ENCODE results near the gene ALPL. TPM values are rescaled to one million over a fixed set of nuclear protein-coding genes. Genes with fewer than 3 reads are reported as not detected.

The ALPL gene
- total and polyA plus RNA-seq, 7 donors: 0.73 to 2.0 (median 1.3) TPM

DNA sequence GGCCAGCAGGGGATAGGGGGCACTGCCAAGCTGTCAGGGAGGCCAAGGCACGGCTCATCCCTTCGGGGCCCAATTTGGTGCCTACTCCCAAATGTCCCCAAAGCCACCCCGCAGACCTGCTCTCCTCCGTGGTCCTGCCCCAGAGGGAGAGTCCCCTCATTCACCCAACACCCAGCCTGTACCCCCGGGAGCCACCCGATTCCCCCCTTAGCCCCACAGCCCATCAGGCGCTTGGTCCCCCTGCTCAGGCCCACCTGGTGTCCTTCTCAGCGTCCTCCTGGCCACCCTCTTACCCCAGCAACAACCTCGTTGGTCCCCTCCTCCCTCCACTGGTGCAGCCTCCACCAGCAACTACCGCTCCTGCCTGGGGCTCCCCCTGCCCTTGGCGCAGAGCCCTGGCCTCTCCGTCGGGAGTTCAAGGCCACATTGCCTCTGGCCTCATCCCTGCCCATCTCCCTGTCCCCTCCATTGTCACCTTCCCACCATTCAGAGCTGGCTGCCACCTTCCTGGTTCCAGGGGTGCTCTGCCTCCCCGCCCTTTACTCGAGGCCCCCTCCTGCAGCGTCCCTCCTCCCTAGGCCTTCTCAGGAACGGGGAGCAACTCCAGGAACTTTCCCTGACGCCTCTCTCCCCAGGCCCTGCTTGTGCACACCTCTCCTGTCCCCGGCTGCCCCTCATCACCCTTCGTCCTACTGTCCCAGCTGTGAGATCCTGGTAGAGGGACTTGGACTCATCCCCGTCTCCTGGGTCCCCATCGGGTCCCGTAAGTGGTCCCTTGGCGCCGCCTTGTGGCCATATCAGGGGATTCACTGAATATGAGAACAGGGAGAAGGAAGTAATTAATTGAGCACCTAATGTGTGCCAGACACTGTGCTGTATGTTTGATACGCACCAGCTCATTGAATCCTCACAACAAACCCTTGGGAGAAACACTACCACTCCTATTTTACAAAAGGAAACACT lies 86.0 kb downstream of the ALPL start:
- no peaks in the 10 kb centered on the region for H3K4me1 ChIP-seq
- TF ChIP-seq, protein P1, sequence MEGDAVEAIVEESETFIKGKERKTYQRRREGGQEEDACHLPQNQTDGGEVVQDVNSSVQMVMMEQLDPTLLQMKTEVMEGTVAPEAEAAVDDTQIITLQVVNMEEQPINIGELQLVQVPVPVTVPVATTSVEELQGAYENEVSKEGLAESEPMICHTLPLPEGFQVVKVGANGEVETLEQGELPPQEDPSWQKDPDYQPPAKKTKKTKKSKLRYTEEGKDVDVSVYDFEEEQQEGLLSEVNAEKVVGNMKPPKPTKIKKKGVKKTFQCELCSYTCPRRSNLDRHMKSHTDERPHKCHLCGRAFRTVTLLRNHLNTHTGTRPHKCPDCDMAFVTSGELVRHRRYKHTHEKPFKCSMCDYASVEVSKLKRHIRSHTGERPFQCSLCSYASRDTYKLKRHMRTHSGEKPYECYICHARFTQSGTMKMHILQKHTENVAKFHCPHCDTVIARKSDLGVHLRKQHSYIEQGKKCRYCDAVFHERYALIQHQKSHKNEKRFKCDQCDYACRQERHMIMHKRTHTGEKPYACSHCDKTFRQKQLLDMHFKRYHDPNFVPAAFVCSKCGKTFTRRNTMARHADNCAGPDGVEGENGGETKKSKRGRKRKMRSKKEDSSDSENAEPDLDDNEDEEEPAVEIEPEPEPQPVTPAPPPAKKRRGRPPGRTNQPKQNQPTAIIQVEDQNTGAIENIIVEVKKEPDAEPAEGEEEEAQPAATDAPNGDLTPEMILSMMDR (IDR thresholded peaks at IDR 0.05): peak; percentile 35
- intact Hi-C loops (cut with DNase I): no loop called here
- no peak overlapping the region for H3K27ac ChIP-seq
- H3K27me3 ChIP-seq (ENCODE audit: insufficient read depth in 3 of 3, low read length in 2 of 3): peaks cover 0 to 43% (median 11%) of the 10 kb centered on the region in 3 donors
- H3K36me3 ChIP-seq (ENCODE audit: insufficient read depth in 1 of 2, low read depth in 1 of 2): no peaks in the 10 kb centered on the region
- no peaks in the 10 kb centered on the region for H3K9me3 ChIP-seq
- ATAC-seq (no peak), DNase-seq (peak; percentile 45 to 72)
- no peak overlapping the region for H3K4me3 ChIP-seq
- 58 to 61% (median 58%) methylated on average over 25 to 26 of the region's 26 CpGs for WGBS, 3 donors

DNA sequence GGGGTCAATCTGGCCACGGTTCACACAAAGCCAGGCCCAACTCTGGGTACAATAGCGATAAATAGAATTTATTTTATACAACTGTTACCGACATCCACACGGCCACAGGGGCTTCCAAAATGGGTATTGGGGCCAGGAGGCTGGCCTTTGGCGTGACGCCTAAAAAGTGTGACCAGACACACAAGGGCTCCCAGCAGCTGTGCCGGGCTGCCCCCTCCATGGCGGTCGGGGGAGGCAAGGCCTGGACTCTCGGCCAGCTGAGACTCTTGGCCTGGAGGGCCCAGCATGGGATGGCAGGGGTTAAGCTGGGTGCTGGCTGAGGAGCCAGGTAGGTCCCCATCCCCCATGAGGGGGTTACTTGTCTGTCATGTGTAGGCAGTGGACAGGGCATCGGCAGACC lies 87.0 kb downstream of the ALPL start:
- DNase-seq: no peak
- Histone ChIP-seq H3K27ac (no peak overlapping the region), H3K4me3 (no peak overlapping the region), H3K4me1 (no peaks in the 10 kb centered on the region), H3K9me3 (no peaks in the 10 kb centered on the region), H3K27me3 (ENCODE audit: insufficient read depth in 3 of 3, low read length in 2 of 3) (peaks cover 0 to 33% (median 6%) of the 10 kb centered on the region in 3 donors), H3K36me3 (ENCODE audit: insufficient read depth in 1 of 2, low read depth in 1 of 2) (no peaks in the 10 kb centered on the region)
- intact Hi-C loops (cut with DNase I): no loop called here
- ATAC-seq: no peak
- 29 to 45% (median 29%) methylated on average over 11 of the region's 11 CpGs for WGBS, 3 donors
- TF ChIP-seq, protein P1 (IDR thresholded peaks at IDR 0.05): no peak

DNA sequence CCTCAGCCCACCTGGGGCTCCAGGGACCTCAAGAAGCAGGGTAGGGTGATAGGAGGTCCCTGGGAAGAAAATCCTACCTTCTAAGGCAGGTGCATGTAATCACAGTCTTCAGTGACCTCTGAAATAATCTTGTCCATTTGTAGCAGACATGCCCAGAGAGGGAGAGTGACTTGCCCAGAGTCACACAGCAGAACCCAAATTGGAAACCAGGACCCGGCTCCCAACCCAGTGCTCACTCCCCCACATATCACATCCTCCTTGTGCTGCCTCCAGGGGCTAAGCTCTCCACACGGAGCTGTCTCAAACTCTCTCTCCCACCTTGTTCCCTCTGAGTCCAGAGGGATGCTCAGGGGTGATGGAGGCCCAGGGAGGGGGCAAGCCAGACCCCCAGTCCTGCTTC lies 87.4 kb downstream of the ALPL start:
- no peak overlapping the region for H3K27ac ChIP-seq
- no peak for DNase-seq
- H3K27me3 ChIP-seq (ENCODE audit: insufficient read depth in 3 of 3, low read length in 2 of 3): peaks cover 0 to 30% (median 6%) of the 10 kb centered on the region in 3 donors
- intact Hi-C loops (cut with DNase I): no loop called here
- no peak overlapping the region for H3K4me3 ChIP-seq
- TF ChIP-seq, protein P1 (IDR thresholded peaks at IDR 0.05): no peak
- 64 to 79% (median 76%) methylated on average over 2 of the region's 2 CpGs for WGBS, 3 donors
- H3K36me3 ChIP-seq (ENCODE audit: insufficient read depth in 1 of 2, low read depth in 1 of 2): no peaks in the 10 kb centered on the region
- ATAC-seq: no peak
- no peaks in the 10 kb centered on the region for H3K9me3 ChIP-seq
- no peaks in the 10 kb centered on the region for H3K4me1 ChIP-seq

DNA sequence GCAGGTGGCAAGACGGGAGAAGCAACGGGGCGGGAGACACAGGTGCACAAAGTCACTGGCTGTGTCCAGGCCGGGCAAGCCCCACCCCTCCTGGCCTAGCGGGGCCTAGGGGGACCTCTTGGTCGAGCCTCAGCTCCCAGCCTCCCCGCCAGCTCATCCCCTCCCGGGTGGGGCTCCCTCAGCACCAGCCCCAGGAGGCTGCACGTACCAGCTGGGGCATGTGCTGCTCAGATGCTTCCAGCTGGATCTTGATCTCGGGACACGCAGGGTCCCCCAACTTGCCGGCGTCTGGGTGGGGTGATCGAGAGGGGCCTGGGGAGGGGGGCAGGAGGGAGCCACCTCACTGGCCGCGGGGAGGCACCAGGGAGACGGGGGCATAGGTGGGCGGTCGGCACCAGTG lies 88.5 kb downstream of the ALPL start:
- WGBS, 3 donors: 64 to 76% (median 69%) methylated on average over 19 of the region's 19 CpGs
- TF ChIP-seq, protein P1 (IDR thresholded peaks at IDR 0.05): no peak
- H3K36me3 ChIP-seq (ENCODE audit: insufficient read depth in 1 of 2, low read depth in 1 of 2): no peaks in the 10 kb centered on the region
- peaks cover 0 to 32% (median 6%) of the 10 kb centered on the region in 3 donors for H3K27me3 ChIP-seq (ENCODE audit: insufficient read depth in 3 of 3, low read length in 2 of 3)
- H3K9me3 ChIP-seq: no peaks in the 10 kb centered on the region
- no peaks in the 10 kb centered on the region for H3K4me1 ChIP-seq
- no peak overlapping the region for H3K4me3 ChIP-seq
- H3K27ac ChIP-seq: no peak overlapping the region
- DNase-seq (no peak), ATAC-seq (no peak)
- intact Hi-C loops (cut with DNase I): no loop called here
